ENCODE results near the gene SSPN.

GRCh38 chr12:26298785-26299621 is 103.6 kb downstream of the SSPN start:
- TF ChIP-seq BHLHE40 (IDR thresholded peaks at IDR 0.05; ENCODE audit: borderline replicate concordance) (no peak), CTBP1 (IDR thresholded peaks at IDR 0.05; ENCODE audit: borderline replicate concordance) (no peak), SP1 (IDR thresholded peaks at IDR 0.05) (no peak), HDGF (IDR thresholded peaks at IDR 0.05; ENCODE audit: borderline replicate concordance) (no peak), L3MBTL2 (conservative IDR thresholded peaks at IDR 0.05) (no peak; the same call in 1 of the 2 replicates), FOXM1 (IDR thresholded peaks at IDR 0.05; ENCODE audit: borderline replicate concordance) (no peak), ZNF384 (IDR thresholded peaks at IDR 0.05) (no peak)

Data from HEK293T (cell line).